Measurements from ENCODE around the gene NUDT4.

- TF ChIP-seq CTCF (IDR thresholded peaks at IDR 0.05; ENCODE audit: control extremely low read depth in 1 of 3, insufficient read depth in 1 of 3, low read depth in 1 of 3, low read length in 3 of 3): no peak
- no peak for TF ChIP-seq POLR2AphosphoS5 (IDR thresholded peaks at IDR 0.05; ENCODE audit: low read depth, low read length)
These were observed 1.8 kb upstream of the NUDT4 start for GRCh38 chr12:93375906-93376305.

Data from H1 (cell line).